ENCODE results near the gene MAP4K5. TPM values are rescaled to one million over a fixed set of nuclear protein-coding genes. Genes with fewer than 3 reads are reported as not detected.
"Not testable (repeated sequence)": the region's sequence is repeated elsewhere in the genome, so short reads cannot be mapped to it uniquely, and the experiment has no call there.

Gene MAP4K5
- total and polyA plus RNA-seq, 8 donors, result 46.4 to 71.8 (median 62.6) TPM

GRCh38 chr14:50559990-50560930, 27.9 kb upstream of the MAP4K5 start, which contains the start of gene ATL1:
ATL1 (plus strand) TSS chr14:50560145; CDS start chr14:50560266, 121 bp downstream.
- H3K4me3 ChIP-seq, result peak within 1 kb of the TSS; percentile 75 to 79

GRCh38 chr14:50552796-50553195, 20.4 kb upstream of the MAP4K5 start:
- H3K36me3 ChIP-seq; ATAC-seq; H3K9me3 ChIP-seq; H3K4me3 ChIP-seq; H3K27ac ChIP-seq; DNase-seq; intact Hi-C loops (cut with DNase I); H3K27me3 ChIP-seq; H3K4me1 ChIP-seq: not testable (repeated sequence)

More at GRCh38 chr14:50559990-50560930, 27.9 kb upstream of the MAP4K5 start, which contains the start of gene ATL1:
- peaks cover 7 to 20% of the 10 kb centered on the region in 2 donors for H3K4me1 ChIP-seq
- DNase-seq (peak; percentile 69 to 91 (median 84)), ATAC-seq (peak; percentile 93)
- H3K36me3 ChIP-seq, result no peaks in the 10 kb centered on the region
- peak within 1 kb of the TSS; percentile 86 to 96 for H3K27ac ChIP-seq
- intact Hi-C loops (cut with DNase I), result no loop called here
- H3K9me3 ChIP-seq, result no peaks in the 10 kb centered on the region
- no peak for TF ChIP-seq CTCF (IDR thresholded peaks at IDR 0.05)
- H3K27me3 ChIP-seq, result peaks cover 0 to 18% of the 10 kb centered on the region in 2 donors

DNA sequence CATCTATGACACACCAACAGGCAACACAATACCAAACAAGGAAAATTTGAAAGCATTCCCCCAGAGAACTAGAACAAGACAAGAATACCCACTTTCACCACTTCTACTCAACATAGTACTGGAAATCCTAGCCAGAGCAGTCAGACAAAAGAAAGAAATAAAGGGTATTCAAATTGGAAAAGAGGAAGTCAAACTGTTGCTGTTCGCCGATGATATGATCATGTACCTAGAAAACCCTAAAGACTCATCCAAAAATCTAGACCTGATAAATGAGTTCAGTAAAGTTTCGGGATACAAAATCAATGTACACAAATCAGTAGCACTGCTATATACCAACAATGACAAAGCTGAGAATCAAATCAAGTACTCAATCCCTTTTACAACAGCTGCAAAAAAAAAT, 19.5 kb upstream of the MAP4K5 start:
- no peaks in the 10 kb centered on the region for H3K9me3 ChIP-seq
- no peak for TF ChIP-seq CTCF (IDR thresholded peaks at IDR 0.05)
- H3K27me3 ChIP-seq, result no peaks in the 10 kb centered on the region
- H3K36me3 ChIP-seq, result no peaks in the 10 kb centered on the region
- H3K4me3 ChIP-seq, result no peak overlapping the region
- H3K27ac ChIP-seq, result no peak overlapping the region
- DNase-seq (no peak), ATAC-seq (no peak)
- no peaks in the 10 kb centered on the region for H3K4me1 ChIP-seq
- intact Hi-C loops (cut with DNase I), result no loop called here

GRCh38 chr14:50550294-50550693, 17.9 kb upstream of the MAP4K5 start:
- intact Hi-C loops (cut with DNase I), result no loop called here
- Histone ChIP-seq H3K9me3 (no peaks in the 10 kb centered on the region), H3K27ac (no peak overlapping the region), H3K4me3 (no peak overlapping the region), H3K27me3 (no peaks in the 10 kb centered on the region), H3K4me1 (no peaks in the 10 kb centered on the region), H3K36me3 (no peaks in the 10 kb centered on the region)
- DNase-seq, result no peak
- ATAC-seq, result no peak
- no peak for TF ChIP-seq CTCF (IDR thresholded peaks at IDR 0.05)

DNA sequence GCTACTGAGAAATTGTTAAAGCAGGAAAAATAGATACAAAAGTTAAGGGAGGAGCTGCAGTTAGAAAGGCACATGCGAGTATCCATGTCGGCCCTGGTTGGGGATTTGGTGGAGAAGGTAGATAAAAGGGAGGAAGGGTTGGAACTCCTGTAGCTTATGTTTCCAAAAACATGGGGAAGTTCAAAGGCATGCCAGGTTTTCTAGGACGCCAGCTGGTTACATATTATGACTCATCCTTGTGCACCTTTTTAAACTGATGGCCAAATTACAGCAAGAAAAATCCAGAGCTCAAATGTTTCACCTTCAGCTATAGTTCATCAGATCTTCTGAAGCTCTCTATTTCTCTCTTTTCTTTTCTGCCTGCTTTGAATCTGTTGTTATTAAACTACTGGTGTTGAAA, 13.2 kb upstream of the MAP4K5 start:
- intact Hi-C loops (cut with DNase I), result no loop called here
- no peaks in the 10 kb centered on the region for H3K9me3 ChIP-seq
- DNase-seq, result no peak
- no peak overlapping the region for H3K27ac ChIP-seq
- TF ChIP-seq CTCF (IDR thresholded peaks at IDR 0.05), result no peak
- no peaks in the 10 kb centered on the region for H3K27me3 ChIP-seq
- H3K4me3 ChIP-seq, result no peak overlapping the region
- ATAC-seq, result peak; percentile 9
- no peaks in the 10 kb centered on the region for H3K36me3 ChIP-seq
- H3K4me1 ChIP-seq, result peaks cover 0 to 4% of the 10 kb centered on the region in 2 donors

Data from left lung (tissue), 10 donors.